GM19099 (cell line): ENCODE measurements around the gene NCOA7.

Source experiments
- POLR2A ChIP-seq: IDR thresholded peaks from 3 replicates; pipeline ENCODE4 v1.6.1; 2011; ENCODE audit warnings: low read depth; ENCODE audit not compliant: insufficient read length; ENCODE audit errors: extremely low read depth

NCOA7 gene

DNA sequence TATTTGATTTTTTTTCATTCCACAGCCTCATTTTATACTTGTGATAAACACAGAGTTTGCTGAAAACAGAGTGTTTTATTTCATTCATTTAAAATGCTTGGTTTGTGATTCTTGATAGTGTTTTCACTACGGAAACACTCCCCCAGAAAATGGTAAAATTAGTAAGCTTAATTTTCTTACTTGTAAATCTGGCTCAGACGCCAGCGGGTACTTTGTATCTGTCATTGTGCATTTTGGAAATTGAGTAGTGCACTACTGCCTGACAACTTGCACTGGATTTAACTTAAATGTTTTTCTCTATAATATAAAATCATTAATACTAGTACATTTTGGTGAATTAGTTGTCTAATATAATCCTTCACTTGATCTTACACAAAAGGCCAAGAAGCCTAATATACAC lies 128.9 kb downstream of the NCOA7 start:
- no peak for TF ChIP-seq POLR2A

DNA sequence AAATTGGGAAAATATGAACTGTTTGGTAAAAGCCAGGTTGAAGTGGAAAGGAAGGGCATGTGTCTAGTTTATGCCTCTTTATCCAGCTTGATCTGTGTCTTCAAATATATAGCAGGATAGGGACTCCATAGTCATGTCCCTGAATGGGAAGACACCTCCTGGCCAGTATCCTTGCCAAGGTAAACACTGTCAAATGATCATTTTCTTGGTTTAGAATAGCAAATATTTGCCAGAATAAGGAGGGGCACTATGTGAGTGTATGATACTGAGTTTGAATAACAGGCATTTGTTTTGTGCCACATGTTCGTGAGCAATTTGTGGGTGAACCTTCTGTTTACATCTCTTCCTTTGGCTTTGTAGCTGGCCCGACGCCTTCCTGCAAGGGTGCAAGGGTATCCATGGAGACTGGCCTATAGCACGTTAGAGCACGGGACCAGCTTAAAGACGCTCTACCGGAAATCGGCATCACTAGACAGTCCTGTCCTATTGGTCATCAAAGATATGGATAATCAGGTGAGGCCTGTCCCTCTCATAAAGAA lies 131.6 kb downstream of the NCOA7 start:
- TF ChIP-seq POLR2A, result no peak

DNA sequence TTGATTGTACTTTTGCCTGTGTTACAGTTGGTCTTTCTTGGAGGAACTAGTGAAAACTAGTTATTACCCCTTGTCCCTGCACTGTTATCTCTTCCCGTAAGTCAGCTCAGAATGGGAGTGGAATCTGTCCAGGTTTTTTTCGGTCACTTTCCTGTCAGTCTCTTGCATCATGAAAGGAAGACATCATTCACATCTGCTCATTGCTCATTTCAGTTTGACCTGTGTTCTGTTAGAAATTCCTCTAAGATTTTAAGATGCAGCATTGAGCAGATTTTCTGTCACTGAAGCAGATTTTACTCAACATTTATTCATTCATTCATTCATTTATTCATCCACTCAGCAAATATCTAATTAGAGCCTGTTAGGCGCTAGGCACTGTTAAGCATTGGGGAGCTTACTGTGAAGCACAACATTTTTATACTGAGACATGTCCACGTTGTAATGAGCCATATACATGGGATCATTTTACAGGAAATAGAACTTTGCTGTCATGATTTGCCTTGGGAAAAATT lies 132.7 kb downstream of the NCOA7 start:
- no peak for TF ChIP-seq POLR2A

DNA sequence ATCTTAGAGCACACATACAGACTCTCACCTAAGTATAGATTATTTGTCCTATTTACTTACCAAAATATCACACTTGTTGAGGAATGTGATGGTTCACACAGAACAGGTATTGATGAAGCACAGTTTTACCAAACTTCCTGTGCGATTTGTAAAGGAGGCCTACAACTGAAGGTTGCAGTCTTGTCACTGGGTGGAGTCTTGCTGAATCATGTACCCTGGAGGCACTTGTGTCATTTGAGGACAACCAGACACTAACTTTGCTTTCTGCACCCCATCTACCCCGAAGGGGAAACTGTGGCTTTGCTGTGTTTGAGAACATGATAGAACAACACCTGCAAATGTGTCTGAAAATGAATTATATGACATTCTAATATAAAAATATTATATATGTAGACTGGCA lies 133.4 kb downstream of the NCOA7 start:
- no peak for TF ChIP-seq POLR2A

DNA sequence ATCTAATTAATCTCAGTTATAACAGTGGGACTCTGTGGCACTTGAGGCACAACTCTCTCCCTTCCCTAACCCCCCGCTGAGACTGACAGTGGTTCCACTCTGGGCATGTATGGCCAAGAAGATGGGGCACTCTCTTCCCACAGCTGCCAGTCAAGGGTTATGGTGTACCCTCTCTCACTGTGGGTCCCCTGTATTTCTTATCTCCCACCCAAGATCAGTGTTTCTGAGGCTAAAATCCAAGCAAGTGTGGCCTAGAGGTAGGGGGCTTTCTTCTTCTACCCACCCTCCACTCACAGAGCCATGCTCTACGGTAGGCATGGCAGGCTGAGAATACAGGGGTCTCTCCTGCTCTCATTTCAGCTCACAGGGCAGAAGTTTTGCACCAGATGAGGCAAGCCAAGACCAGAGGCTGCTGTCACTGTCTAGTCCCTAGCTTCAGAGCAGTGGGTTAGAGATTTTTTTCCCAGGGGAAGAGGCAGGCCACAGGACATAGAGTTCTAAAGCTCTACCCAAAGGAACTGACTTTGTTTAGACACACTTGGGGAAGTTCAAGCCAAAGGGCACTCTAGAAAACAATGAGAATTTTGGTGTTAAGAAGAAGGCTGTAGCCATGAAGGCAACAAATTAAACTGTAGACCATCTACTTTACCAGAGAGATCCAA lies 134.1 kb downstream of the NCOA7 start:
- no peak for TF ChIP-seq POLR2A

DNA sequence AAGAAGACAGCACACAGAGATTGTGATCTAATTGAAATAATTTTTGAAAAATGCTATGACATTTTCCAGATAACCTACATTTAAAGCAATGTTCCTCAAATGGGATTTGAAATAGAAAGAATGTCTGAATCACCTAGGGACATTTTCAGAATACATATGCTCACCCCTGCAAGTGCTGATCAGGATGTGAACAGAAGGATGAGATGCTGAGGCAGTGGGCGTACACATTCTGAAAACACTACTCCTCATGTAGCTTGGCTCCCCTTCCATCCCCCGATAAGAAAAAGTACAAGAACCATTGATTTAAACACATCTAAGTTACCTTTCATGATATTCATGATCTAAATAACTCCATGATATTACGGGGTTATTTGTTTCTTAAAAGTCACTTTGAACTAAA lies 136.0 kb downstream of the NCOA7 start:
- TF ChIP-seq POLR2A, result no peak

DNA sequence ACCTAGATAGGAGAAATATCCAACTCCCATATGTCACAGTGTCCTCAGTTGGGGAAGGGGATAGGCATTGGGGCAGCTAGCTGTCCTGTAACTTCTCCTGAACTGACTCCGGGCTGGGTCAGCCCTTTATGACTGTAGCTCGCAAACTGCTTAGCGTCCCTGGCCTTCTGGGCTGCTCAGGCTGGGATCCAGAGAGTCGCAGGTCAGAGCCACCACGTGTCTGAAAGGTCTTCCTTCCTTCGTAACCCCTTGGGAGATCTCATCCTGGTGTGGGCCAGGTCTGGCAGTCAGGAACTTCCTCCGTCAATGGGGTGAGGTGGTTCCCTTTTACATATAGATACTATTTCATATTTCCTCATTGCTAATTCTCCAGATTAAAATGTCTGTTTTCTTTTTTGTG lies 137.0 kb downstream of the NCOA7 start:
- TF ChIP-seq POLR2A, result no peak

DNA sequence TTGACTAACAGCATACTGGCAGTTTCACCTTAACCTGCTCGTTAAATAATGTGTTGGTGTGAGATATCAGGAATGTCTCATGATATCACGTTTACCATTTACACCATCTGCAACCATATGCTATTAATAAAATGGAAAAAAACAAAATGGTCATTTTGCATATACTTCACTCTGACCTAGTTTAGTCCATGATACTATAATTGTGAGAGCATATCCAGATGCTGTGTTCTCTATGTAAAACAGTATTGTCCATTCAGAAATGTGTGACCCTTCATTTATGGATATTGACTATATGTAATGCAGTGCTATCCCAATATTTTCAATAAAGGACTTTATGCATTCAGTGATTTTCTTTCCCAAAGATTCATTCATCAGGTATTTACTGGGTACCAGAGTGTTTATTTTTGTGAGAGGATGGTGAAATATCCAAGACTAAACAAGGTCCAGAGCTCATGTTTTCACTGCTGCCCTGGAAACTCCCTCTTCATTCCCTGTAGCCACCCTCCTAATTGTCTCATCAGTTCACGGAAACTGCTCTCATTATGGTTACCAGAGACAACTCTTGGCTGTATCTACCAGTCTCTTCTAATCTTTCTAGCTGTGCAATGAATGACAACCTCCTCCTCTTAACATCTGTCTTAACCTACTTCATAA lies 140.1 kb downstream of the NCOA7 start:
- no peak for TF ChIP-seq POLR2A

DNA sequence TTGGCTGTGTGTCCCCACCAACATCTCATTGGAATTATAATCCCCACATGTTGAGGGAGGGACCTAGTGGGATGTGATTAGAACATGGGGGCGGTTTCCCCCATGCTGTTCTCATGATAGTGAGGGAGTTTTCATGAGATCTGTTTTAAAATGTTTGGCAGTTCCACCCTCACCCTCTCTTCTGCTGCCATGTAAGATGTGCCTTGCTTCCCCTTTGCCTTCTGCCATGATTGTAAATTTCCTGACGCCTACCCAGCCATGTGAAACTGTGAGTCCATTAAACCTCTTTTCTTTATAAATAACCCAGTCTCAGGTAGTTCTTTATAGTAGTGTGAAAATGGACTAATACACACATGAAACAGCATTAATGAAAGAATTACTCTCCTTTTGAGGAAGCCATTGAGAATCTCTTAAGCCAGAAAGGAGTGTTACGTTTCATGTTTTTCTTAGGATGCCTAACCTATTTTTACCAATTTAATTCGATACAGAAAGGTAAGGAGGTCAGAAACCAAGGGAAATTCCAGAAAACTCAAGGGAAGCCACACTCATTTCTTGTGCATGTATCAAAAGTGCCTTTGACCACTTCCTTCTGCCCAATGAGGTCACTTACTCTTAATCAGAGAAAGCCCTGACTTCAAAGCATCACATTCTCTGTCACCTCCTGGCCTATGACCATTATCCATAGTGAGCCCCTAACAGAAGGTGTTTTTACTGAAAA lies 141.1 kb downstream of the NCOA7 start:
- TF ChIP-seq POLR2A, result no peak

DNA sequence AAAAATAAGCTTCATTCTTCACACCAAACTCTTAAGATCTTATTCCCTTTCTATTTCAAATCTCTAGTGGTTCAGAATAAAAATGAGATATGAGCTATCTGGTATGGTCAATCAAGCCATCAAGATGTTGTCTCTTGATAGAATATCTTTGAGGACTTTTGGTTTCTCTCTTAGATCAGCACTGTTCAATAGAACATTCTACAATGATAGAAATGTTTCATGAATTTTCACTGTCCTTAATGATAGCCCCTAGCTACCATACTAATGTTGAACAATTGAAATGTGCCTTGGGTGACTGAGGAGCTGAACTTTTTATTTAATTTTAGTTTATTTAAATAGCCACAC lies 141.7 kb downstream of the NCOA7 start:
- TF ChIP-seq POLR2A, result no peak

DNA sequence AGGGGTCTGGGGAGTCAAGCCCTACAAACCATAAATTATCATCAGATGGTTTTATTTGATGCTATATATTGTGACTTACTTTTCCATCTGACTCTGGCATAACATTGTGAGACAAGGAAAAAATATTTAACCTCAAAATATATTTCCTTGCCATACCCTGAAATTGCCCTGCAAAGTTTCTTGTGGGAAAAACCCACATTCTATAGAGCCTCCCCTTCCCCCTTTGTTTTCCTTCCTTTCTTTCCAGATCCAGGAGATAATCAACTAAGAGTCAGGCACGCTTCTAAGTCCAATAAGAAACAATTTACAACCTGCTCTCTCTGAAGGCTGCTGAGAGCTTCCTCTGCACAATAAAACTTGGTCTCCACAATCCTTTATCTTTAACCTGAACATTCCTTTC lies 148.3 kb downstream of the NCOA7 start:
- no peak for TF ChIP-seq POLR2A

DNA sequence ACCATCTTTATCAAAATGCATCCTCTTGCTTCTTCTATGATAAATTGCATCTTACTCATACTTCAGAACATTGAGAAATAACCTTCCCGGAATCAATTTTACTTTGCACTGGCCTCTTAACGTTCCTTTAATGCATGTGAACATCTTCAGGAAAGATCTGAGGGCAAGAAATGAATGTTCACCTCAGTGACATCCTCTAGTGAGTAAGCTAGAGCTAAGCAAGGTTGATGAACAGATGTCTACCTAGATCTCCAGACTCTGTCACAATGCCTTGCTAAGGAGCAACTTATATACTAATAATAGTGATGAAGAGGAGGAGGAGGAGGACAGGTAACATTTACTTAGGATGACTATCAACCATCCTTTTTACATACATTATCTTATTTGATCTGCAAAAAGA lies 149.0 kb downstream of the NCOA7 start:
- no peak for TF ChIP-seq POLR2A

DNA sequence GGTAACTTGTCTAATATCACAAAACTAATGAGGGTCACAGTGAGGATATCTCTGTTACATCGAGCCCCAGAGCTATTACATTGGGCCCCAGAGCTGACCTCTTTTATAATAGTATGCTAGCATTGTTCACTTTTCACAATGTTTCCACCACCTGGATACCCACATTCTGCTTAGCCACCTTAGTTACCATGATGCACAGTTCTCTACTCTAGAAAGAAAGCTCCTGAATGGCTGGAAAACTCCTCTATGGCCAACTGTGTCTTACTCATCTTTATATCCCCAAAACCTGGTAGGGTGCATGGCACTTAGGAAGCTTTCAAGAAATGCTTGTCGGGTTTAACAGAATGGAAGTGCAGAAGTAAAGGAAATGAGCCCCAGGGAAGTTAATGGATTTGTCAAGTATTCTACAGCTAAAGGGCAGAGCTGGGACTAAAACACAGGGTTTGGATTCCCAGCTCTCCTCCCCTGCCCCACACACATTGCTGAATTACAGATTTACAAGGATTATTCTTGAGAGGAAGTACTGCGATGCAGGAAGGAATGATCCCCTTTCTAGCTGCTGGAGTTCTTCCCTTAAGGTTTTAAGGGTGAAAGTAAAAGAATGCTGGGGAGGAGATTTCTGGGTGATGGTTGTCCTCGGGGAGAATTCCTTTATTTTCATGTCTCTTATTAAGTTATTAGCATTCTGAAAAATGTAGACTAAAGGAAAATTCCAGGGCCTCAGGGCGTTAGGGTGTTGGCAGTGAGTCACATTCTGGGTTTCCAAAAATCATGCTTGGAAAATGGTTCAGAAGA lies 149.7 kb downstream of the NCOA7 start:
- no peak for TF ChIP-seq POLR2A

DNA sequence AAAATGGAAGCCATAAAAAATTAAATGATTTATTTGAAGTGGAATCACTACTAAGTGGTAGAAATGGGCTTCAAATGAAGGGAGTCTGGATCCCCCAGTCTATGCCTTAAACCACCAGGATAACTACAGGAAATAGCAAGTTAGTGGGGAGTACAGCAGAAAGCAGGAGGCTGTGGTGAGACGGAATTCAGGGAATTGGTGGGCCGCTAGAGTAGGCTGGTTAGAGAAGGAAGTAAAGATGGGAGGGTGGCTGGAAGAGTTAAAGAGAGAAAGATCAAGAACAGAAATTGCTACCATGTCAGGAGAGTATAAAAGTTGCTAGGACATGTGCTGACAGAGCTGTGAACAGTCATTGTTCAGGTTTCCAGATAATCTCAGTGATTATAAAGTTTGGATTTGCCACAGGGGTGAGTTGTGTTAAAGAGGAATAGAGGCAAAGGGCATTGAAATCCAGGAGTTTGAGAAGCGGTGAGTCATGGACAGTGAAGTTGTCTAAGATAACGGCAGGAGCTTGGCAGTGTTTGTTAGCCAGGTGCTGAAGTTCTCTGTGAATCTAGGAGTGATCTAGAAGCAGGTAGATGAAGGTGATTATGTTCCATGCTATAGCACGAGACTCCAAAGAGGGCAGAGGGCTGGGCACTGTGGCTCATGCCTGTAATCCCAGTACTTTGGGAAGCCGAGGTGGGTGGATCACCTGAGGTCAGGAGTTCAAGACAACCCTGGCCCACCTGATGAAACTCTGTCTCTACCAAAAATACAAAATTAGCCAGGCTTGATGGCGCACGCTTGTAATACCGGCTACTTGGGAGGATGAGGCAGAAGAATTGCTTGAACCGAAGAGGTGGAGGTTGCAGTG lies 152.1 kb downstream of the NCOA7 start:
- TF ChIP-seq POLR2A, result no peak
